GM19468 (cell line): Measurements from ENCODE around the gene HMMR.
"Not testable (repeated sequence)": the region's sequence is repeated elsewhere in the genome, so short reads cannot be mapped to it uniquely, and the experiment has no call there.

ENCODE experiments used
- ATAC-seq: cut with Tn5 transposase; IDR thresholded peaks from one replicate; pipeline ENCODE4 v1.9.1; 2021; ENCODE audit warnings: mild to moderate bottlenecking, moderate library complexity, moderate number of reproducible peaks; ENCODE audit not compliant: unreplicated experiment; ENCODE audit errors: extremely low read depth

Gene HMMR, protein sequence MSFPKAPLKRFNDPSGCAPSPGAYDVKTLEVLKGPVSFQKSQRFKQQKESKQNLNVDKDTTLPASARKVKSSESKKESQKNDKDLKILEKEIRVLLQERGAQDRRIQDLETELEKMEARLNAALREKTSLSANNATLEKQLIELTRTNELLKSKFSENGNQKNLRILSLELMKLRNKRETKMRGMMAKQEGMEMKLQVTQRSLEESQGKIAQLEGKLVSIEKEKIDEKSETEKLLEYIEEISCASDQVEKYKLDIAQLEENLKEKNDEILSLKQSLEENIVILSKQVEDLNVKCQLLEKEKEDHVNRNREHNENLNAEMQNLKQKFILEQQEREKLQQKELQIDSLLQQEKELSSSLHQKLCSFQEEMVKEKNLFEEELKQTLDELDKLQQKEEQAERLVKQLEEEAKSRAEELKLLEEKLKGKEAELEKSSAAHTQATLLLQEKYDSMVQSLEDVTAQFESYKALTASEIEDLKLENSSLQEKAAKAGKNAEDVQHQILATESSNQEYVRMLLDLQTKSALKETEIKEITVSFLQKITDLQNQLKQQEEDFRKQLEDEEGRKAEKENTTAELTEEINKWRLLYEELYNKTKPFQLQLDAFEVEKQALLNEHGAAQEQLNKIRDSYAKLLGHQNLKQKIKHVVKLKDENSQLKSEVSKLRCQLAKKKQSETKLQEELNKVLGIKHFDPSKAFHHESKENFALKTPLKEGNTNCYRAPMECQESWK

DNA sequence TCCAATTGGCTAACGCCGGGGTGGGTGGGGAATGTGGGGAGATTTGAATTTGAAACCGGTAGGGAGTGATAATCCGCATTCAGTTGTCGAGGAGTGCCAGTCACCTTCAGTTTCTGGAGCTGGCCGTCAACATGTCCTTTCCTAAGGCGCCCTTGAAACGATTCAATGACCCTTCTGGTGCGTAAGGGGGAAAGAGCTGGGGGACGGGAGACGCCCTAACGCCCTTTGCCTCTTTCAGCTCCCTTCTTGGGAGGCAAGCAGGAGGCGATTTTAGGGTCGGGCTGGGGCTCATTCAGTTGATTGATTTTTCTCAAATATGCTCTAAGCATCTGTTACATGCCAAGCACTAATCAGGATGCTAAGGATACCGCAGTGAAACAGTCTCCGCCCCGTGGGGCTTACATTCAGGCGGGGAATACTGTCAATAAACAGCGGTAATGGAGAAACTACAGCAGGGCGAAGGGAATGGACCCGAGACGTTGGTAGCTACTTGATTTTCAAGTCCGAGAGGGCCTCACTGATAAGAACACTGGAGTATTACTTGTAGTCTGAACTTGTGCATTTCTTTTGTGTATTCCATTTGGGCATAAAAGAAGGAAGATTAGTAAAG, at the start of gene HMMR:
Gene HMMR, plus strand, starts transcription at position 71 of the 610 bp plus-strand sequence. Its CDS starts 61 bp downstream, at position 132.
- ATAC-seq: no peak

DNA sequence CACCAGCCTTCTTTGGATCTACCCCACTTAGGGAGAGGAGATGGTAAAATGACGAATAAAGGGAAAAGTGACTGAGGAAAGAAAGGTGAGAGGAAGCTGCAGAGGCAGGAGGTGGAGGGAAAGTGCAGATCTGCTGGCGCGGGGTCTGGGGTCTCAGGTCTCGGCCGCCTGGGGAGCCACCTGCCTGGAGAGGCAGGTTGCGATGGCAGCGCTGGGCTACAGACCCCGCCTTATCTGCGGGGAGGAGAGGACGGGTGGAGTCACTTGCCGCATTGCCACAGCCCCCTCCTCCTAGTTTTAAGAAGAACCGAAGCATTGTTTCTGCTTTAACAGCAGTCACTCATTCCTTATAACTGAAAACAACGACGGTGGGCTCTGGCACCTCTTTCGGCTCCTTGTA, 44.8 kb upstream of the HMMR start:
- ATAC-seq: not testable (repeated sequence)

DNA sequence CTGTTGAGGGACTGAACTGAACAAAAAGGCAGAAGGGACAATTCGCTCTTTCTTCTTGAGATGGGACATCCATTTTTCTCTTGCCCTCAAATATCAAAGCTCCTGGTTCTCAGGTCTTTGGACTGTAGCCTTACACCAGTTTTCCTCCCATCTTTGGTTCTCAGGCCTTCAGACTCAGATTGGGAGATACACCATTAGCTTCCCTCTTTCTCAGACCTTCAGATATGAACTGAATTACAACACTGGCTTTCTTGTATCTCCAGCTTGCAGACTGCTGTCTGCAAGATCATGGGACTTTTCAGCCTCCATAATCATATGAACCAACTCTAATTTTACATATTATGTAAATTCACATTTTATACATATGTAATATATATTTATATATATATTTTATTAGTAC, 35.6 kb upstream of the HMMR start:
- ATAC-seq: no peak

DNA sequence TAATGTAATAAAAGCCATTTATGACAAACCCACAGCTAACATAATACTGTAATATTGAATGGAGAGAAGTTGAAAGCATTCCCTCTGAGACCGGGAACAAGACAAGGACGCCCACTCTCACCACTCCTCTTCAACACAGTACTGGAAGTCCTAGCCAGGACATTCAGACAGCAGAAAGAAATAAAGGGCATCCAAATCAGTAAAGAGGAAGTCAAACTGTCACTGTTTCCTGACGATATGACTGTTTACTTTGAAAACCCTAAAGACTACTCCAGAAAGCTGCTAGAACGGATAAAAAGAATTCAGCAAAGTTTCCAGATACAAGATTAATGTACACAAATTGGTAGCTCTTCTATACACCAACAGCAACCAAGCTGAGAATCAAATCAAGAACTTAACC, 34.3 kb upstream of the HMMR start:
- ATAC-seq: not testable (repeated sequence)

DNA sequence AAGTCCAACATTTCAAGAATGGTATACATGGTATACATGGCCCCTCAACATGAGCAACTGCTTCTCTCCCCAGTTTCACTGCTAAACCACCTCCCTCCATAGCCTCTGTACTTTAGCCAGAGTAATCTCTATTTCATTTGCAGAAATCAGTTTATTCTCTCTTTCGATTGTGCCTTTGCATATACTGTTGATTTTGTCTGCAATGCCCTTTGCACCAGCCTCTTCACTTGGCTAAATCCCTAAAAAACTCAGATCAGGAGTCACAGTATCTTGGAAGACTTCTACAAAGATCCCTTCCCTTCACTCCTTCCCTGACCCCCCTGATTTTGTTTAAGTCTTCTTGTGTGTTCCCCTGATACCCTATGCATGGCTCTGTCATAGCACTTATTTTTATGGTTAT, 27.9 kb upstream of the HMMR start:
- ATAC-seq: no peak

DNA sequence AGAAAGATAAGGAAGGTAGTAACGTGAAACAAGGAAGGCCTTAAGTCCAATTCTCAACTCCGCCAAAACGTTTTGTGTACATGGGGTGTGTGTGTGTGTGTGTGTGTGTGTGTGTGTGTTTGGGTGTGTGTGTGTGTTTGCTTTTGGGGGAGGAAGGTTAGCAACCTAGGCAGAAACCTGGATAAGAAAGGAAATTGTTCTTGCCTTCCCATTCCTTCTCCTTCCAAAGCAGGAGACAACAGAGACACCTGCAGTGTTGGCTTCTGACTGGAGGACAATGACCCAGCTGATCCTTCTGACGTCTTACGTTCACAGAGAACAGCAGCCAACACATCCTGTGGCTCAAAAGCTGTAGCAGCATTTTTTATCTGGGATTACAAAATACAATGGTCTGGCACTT, 27.2 kb upstream of the HMMR start:
- no peak for ATAC-seq

DNA sequence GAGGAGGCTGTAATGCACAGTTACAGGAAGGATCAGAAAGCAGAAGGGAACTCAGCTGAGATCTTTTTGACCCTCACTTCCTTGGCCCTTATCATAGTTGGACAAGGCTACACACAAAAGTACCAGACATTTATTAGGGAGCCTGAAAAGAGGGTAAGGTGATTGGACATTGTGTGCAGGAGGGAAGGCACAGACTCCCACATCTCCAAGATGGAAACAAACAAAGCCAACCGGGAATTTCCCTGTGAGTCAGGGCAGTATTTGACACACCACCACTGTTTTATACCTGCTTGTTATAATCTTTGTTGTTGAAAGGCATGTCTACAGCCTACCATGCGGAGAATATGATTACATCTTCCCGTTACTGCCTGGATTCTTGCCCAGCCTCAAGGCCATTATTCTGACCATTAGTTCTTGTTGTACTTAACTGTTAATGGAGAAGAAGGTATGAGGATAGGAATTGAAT, 26.0 kb upstream of the HMMR start:
- no peak for ATAC-seq

DNA sequence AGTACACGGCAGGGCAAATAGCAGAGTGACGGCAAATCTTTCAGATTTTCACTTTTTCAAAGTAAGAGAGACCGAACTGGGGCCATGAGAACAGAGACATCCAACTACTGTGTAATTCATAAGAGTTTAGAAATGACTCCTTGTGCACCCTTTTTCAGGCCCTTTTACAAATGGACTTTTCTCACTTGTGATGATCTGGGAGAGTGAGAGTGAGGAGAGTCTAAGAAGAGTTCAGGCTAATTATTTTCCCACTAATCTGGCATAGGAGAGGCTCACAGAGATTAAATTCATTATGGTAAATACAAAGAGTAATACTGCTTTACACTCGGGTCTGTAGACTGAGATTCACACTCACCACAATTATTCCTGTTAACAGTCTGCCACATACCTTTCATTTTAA, 23.9 kb upstream of the HMMR start:
- ATAC-seq: no peak

DNA sequence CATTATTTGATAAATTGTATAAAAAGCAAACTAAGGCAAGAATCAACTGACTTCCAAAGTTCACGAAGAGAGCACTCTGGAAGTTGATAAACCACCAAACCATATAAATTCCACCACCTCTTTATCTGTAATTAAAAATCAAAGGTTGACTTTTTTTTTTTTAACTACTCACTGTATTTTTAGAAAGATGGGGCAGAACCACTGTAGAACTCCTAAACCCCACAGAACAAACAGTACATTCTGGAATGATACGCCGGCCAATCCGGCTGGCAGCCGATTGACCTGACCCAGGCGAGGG, 23.5 kb upstream of the HMMR start:
- no peak for ATAC-seq

DNA sequence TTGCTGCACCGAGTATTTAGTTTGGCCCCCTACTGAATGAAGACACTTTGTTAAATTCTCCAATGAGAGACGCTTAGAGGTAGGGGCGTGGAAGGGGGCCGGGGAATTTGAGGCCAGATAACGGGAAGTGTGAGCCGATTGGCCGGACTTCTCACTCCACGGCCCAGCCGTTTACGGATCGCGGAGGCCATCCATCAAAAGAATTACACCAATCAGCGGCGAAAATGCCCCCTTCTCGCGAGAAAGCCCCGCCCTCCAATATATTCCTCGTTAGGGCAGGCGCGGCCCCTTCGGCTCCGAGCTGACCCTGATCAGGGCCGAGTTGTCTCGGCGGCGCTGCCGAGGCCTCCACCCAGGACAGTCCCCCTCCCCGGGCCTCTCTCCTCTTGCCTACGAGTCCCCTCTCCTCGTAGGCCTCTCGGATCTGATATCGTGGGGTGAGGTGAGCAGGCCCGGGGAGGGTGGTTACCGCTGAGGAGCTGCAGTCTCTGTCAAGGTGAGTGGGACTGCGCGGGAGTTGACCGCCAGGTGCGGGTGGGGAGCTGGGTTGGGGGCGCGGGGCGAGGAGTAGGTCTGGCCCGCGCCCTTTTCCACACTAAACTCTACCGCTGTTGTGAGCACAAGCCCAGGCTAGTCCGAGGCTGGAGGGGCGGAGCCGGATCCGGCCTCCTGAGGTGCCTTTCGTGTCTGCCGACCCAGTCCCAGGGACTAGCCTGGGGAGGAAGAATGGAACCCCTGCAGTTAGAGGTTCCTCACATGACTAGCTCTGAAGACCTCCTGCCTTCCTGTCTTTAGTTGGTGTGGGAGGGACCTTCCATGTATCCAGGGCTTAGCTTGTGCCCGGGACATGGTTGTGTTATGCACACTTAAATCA, 22.9 kb upstream of the HMMR start, which contains the start of gene CCNG1:
Gene CCNG1, plus strand, starts transcription at position 287 of the 874 bp plus-strand sequence. CDS start 1,662 bp downstream, outside the sequence.
- ATAC-seq: peak; percentile 87

DNA sequence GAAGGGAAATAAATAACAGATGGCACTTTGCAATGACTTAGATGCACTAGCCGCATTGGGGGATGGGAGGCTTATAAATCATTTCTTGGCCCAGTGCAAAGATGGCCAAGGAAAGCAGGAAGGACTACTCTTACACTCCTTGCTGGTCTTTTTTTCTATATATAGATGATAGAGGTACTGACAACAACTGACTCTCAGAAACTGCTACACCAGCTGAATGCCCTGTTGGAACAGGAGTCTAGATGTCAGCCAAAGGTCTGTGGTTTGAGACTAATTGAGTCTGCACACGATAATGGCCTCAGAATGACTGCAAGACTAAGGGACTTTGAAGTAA, 21.4 kb upstream of the HMMR start:
- ATAC-seq: no peak

DNA sequence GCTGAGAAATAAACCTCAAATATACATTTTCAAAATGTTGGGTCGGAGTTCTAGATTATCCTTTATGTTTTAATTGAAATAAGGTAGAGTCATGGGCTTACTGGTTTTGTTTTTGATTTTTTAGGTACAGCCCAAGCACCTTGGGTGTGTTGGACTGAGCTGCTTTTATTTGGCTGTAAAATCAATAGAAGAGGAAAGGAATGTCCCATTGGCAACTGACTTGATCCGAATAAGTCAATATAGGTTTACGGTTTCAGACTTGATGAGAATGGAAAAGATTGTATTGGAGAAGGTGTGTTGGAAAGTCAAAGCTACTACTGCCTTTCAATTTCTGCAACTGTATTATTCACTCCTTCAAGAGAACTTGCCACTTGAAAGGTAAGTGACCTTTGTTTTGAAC, 19.5 kb upstream of the HMMR start:
- ATAC-seq: no peak

DNA sequence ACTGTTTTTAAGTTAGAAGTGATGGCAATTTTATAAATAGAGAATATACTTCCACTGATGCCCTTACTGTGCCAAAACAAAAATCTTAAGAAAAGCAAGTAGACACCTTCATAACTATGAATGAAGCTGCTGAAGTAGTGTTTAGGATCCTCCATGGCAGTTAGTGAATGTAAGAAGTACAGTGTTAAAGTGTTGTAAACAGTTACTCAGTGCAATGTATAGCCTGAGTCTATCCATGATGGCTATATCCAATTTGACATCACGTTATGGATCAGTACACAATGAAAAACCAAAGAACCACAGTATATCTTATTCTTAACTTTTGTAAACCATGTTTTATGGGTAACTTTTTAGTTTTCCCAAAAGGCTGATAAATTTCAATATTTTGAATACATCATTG, 15.9 kb upstream of the HMMR start:
- ATAC-seq: no peak

DNA sequence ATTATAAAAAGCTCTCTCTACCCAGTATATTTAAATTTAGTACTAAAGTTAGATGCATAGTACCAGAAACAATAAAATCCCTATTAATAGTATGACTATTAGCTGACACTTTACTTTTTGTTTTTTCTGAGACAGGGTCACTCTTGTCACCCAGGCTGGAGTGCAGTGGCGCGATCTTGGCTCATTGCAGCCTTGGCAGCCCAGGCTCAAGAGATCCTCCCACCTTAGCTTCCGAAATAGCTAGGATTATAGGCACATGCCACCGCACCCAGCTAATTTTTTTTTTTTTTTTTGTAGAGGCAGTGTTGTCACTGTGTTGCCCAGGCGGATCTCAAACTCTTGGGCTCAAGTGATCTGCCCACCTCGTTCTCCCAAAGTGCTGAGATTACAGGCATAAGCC, 15.1 kb upstream of the HMMR start:
- no peak for ATAC-seq

DNA sequence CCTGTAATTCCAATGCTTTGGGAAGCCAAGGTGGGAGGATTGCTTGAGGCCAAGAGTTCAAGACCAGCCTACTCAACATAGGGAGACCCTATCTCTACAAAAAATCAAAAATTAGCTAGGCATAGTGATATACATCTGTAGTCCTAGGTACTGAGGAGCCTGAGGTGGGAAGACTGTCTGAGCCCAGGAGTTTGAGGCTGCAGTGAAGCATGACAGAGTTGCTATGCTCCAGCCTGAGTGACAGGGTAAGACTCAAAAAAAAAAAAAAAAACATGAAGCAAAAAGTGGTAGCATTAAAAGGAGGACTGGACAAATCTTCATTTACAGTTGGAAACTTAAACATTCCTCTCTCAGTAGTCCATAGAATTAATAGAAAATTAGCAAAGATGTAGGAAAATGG, 13.2 kb upstream of the HMMR start:
- no peak for ATAC-seq

DNA sequence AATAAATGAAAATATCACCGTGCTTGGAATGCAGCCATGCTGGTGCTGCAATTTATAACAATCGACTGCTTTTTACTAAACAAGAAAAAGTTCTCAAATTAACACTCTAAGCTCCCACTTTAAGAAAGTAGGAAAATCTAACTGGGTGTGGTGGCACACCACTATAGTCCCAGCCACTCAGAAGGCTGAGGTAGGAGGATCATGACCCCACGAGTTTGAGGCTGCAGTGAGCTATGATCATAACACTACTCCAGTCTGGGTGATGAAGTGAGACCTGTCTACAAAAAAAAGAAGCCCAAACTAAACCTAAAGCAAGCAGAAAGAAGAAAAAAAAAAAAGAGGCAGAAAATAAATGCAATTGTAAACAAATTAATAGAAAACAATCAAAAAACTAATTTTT, 12.6 kb upstream of the HMMR start:
- ATAC-seq: no peak

DNA sequence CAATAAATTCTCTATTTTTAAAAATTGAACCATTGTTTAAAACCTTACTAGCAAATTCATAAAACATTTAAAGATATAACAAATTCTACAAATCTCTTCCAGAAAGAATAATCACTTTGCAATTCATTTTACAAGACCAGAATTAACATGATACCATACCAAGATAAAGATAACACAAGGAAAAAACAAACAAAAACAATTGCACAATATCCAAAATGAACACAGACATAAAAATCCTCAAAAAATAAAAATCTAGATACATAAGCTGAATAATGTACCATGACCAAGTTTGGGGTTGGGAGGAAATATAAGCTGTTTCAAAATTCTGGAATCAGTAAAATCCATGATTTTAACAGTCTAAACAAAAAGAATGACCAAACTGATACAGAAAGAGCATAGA, 11.9 kb upstream of the HMMR start:
- no peak for ATAC-seq

DNA sequence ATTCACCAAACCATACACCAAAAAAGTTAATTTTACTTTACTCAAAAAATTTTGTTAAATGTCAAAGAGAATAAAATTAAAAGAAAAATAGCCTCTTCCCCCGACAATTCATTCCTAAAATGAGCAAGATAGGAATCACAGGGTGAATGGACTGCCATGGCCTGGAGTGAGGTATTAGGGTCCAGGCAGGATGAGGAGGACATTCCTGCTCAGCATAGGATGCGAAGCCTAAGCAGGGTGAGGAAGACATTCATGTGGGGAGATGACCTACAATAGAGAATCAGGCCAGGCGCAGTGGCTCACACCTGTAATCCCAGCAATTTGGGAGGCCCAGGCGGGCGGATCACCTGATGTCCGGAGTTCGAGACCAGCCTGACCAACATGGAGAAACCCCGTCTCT, 8.9 kb upstream of the HMMR start:
- ATAC-seq: no peak

DNA sequence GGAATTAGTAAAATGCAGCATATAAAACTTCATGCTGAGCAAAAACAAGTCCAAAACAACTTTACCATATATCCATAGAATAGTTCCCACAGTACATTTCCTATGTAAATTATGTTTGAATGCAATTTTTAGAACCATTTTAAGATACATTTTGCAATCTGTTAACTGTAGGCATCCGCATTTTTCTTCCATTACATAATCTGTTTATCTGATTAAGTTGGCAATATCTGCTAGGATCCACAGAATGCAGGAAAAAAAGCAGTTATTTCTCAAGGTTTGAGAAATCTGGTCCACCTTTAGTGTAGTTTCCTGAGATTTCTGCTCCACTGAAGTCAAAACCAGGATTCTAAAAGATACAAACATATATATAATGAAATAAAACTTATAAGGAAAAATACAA, 6.7 kb upstream of the HMMR start:
- ATAC-seq: no peak

DNA sequence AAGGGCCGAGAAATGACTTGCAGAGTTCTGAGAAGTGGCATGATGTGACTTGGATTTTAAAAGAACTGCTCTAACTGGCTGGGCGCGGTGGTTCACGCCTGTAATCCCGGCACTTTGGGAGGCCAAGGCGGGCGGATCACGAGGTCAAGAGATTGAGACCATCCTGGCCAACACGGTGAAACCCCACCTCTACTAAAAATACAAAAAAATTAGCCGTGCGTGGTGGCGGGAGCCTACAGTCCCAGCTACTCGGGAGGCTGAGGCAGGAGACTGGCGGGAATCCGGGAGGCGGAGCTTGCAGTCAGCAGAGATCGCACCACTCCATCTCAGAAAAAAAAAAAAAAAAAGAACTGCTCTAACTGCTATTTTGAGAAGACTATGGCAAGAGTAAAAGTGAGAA, 5.0 kb upstream of the HMMR start:
- not testable (repeated sequence) for ATAC-seq
